ENCODE results near the gene LMX1A.
A peak's percentile ranks its signal among the peaks of the same experiment; 100 is the strongest.

The LMX1A gene

DNA sequence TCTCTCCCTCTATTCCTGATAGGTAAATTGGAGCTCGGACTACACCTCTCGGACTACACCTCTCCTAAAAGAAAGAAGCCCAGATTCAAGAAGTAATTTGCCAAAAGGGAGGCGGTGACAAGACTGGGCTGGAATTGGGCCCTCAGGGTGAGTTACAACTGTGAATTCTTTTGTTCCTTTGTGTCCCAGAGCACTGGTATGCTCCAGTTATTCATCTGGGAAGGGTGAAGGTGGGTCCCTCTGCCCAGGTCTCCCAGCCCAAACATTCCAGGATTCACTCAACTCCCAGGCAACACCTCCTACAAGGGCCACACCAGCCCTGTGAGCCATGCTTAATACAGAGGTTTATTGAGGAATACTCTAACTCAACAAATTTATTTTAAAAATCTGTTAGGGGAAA, 69.2 kb downstream of the LMX1A start:
- Histone ChIP-seq H3K4me3 (ENCODE audit: low read depth, low read length) (no peak overlapping the region), H3K27ac (ENCODE audit: extremely low read depth, low read depth, low read length) (no peak overlapping the region), H3K9me3 (ENCODE audit: control insufficient read depth, insufficient read depth, low read depth, low read length) (no peaks in the 10 kb centered on the region), H3K4me1 (ENCODE audit: control insufficient read depth, insufficient read depth, low read length) (peaks cover 12% of the 10 kb centered on the region), H3K36me3 (ENCODE audit: control insufficient read depth in 2 of 2, insufficient read depth in 1 of 2, low read length in 2 of 2) (no peaks in the 10 kb centered on the region)
- no peak for TF ChIP-seq EGR2 (tag by site-specific recombination; IDR thresholded peaks at IDR 0.05; ENCODE audit: low read depth)
- no peak for TF ChIP-seq YY1 (tag by site-specific recombination; IDR thresholded peaks at IDR 0.05)
- no peak for TF ChIP-seq TCF7L2 (IDR thresholded peaks at IDR 0.05; ENCODE audit: borderline replicate concordance, low read depth, low read length)
- no peak for TF ChIP-seq ZBTB21 (tag by site-specific recombination; IDR thresholded peaks at IDR 0.05)
- TF ChIP-seq ZNF24 (tag by site-specific recombination; IDR thresholded peaks at IDR 0.05), result no peak
- TF ChIP-seq BCL11A (tag by site-specific recombination; IDR thresholded peaks at IDR 0.05; ENCODE audit: low read depth), result no peak
- no peak for TF ChIP-seq ZNF560 (tag by site-specific recombination; IDR thresholded peaks at IDR 0.05; ENCODE audit: borderline replicate concordance)
- no peak for TF ChIP-seq ZNF747 (tag by site-specific recombination; IDR thresholded peaks at IDR 0.05)
- TF ChIP-seq ZNF521 (tag by site-specific recombination; IDR thresholded peaks at IDR 0.05), result no peak
- TF ChIP-seq, protein P1, sequence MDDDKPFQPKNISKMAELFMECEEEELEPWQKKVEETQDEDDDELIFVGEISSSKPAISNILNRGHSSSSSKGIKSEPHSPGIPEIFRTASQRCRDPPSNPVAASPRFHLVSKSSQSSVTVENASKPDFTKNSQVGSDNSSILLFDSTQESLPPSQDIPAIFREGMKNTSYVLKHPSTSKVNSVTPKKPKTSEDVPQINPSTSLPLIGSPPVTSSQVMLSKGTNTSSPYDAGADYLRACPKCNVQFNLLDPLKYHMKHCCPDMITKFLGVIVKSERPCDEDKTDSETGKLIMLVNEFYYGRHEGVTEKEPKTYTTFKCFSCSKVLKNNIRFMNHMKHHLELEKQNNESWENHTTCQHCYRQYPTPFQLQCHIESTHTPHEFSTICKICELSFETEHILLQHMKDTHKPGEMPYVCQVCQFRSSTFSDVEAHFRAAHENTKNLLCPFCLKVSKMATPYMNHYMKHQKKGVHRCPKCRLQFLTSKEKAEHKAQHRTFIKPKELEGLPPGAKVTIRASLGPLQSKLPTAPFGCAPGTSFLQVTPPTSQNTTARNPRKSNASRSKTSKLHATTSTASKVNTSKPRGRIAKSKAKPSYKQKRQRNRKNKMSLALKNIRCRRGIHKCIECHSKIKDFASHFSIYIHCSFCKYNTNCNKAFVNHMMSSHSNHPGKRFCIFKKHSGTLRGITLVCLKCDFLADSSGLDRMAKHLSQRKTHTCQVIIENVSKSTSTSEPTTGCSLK (tag by site-specific recombination; IDR thresholded peaks at IDR 0.05), result no peak
- ChIA-PET CTCF (interaction anchor here (0.6 to 1.3 kb wide), 3 partner anchors 26 to 296 kb away, joined by 3 to 4 read pairs (median 4); no protein-coding TSS in a partner anchor), POLR2A (no interaction called here)

DNA sequence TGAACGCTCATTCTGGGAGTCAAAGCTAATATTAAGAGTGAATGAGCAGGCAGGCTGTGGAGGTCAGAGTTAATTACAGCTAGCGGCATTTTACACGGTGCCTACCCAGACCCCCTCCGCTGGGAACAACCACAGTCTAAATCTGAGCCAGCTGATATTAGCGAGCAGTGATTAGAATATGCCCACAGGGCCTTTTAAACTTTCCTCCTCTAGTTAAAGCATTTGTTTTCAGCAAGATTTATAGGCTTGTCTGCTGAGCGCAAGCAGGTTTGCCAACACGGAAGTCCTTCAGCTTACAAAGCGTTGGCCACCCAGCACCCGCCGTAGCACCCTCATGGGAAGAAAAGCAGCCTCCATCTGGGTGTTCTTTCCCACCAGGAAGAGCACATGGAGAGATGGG, 72.1 kb downstream of the LMX1A start:
- ChIA-PET POLR2A (no interaction called here), CTCF (interaction anchor here (1.1 to 5.5 kb wide), 4 partner anchors 27 to 117 kb away, joined by 3 to 22 read pairs (median 4); no protein-coding TSS in a partner anchor)
- no peak overlapping the region for H3K27ac ChIP-seq (ENCODE audit: extremely low read depth, low read depth, low read length)
- TF ChIP-seq, protein P2, sequence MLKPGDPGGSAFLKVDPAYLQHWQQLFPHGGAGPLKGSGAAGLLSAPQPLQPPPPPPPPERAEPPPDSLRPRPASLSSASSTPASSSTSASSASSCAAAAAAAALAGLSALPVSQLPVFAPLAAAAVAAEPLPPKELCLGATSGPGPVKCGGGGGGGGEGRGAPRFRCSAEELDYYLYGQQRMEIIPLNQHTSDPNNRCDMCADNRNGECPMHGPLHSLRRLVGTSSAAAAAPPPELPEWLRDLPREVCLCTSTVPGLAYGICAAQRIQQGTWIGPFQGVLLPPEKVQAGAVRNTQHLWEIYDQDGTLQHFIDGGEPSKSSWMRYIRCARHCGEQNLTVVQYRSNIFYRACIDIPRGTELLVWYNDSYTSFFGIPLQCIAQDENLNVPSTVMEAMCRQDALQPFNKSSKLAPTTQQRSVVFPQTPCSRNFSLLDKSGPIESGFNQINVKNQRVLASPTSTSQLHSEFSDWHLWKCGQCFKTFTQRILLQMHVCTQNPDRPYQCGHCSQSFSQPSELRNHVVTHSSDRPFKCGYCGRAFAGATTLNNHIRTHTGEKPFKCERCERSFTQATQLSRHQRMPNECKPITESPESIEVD (tag by site-specific recombination; IDR thresholded peaks at IDR 0.05), result peak; percentile 57
- TF ChIP-seq, protein P3, sequence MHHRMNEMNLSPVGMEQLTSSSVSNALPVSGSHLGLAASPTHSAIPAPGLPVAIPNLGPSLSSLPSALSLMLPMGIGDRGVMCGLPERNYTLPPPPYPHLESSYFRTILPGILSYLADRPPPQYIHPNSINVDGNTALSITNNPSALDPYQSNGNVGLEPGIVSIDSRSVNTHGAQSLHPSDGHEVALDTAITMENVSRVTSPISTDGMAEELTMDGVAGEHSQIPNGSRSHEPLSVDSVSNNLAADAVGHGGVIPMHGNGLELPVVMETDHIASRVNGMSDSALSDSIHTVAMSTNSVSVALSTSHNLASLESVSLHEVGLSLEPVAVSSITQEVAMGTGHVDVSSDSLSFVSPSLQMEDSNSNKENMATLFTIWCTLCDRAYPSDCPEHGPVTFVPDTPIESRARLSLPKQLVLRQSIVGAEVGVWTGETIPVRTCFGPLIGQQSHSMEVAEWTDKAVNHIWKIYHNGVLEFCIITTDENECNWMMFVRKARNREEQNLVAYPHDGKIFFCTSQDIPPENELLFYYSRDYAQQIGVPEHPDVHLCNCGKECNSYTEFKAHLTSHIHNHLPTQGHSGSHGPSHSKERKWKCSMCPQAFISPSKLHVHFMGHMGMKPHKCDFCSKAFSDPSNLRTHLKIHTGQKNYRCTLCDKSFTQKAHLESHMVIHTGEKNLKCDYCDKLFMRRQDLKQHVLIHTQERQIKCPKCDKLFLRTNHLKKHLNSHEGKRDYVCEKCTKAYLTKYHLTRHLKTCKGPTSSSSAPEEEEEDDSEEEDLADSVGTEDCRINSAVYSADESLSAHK (tag by site-specific recombination; IDR thresholded peaks at IDR 0.05), result peak; percentile 37; the same call in 1 of the 2 replicates
- TF ChIP-seq ZNF311 (tag by site-specific recombination; IDR thresholded peaks at IDR 0.05; ENCODE audit: borderline replicate concordance), result no peak
- TF ChIP-seq SP7 (tag by site-specific recombination; IDR thresholded peaks at IDR 0.05), result peak; percentile 80
- TF ChIP-seq ZNF776 (tag by site-specific recombination; IDR thresholded peaks at IDR 0.05; ENCODE audit: borderline replicate concordance), result no peak
- peak; percentile 62 for TF ChIP-seq ZNF843 (tag by site-specific recombination; IDR thresholded peaks at IDR 0.05)
- peak; percentile 23; the same call in 1 of the 2 replicates for TF ChIP-seq TRIM28 (IDR thresholded peaks at IDR 0.05; ENCODE audit: borderline replicate concordance, low read length)
- peak; percentile 58; the same call in 1 of the 2 replicates for TF ChIP-seq OSR2 (tag by site-specific recombination; IDR thresholded peaks at IDR 0.05)
- 0 out of 2 replicates have a peak, but pooled peaks have one; percentile 43 for TF ChIP-seq MEIS1 (CRISPR knock-in tag; IDR thresholded peaks at IDR 0.05; ENCODE audit: borderline replicate concordance)
- TF ChIP-seq ZIC2 (tag by site-specific recombination; IDR thresholded peaks at IDR 0.05), result peak; percentile 82
- no peak for TF ChIP-seq KLF10 (tag by site-specific recombination; IDR thresholded peaks at IDR 0.05)
- peak; percentile 42; the same call in 1 of the 2 replicates for TF ChIP-seq ZNF600 (tag by site-specific recombination; IDR thresholded peaks at IDR 0.05)
- TF ChIP-seq, protein P4, sequence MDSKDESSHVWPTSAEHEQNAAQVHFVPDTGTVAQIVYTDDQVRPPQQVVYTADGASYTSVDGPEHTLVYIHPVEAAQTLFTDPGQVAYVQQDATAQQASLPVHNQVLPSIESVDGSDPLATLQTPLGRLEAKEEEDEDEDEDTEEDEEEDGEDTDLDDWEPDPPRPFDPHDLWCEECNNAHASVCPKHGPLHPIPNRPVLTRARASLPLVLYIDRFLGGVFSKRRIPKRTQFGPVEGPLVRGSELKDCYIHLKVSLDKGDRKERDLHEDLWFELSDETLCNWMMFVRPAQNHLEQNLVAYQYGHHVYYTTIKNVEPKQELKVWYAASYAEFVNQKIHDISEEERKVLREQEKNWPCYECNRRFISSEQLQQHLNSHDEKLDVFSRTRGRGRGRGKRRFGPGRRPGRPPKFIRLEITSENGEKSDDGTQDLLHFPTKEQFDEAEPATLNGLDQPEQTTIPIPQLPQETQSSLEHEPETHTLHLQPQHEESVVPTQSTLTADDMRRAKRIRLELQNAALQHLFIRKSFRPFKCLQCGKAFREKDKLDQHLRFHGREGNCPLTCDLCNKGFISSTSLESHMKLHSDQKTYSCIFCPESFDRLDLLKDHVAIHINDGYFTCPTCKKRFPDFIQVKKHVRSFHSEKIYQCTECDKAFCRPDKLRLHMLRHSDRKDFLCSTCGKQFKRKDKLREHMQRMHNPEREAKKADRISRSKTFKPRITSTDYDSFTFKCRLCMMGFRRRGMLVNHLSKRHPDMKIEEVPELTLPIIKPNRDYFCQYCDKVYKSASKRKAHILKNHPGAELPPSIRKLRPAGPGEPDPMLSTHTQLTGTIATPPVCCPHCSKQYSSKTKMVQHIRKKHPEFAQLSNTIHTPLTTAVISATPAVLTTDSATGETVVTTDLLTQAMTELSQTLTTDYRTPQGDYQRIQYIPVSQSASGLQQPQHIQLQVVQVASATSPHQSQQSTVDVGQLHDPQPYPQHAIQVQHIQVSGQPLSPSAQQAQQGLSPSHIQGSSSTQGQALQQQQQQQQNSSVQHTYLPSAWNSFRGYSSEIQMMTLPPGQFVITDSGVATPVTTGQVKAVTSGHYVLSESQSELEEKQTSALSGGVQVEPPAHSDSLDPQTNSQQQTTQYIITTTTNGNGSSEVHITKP (tag by site-specific recombination; IDR thresholded peaks at IDR 0.05), result 0 out of 2 replicates have a peak, but pooled peaks have one; percentile 23
- TF ChIP-seq FEZF1 (tag by site-specific recombination; IDR thresholded peaks at IDR 0.05), result peak; percentile 76
- TF ChIP-seq WT1 (tag by site-specific recombination; IDR thresholded peaks at IDR 0.05), result 0 out of 2 replicates have a peak, but pooled peaks have one; percentile 48
- TF ChIP-seq GLIS1 (tag by site-specific recombination; IDR thresholded peaks at IDR 0.05), result peak; percentile 79
- TF ChIP-seq ZNF391 (tag by site-specific recombination; IDR thresholded peaks at IDR 0.05; ENCODE audit: borderline replicate concordance, low read depth), result no peak

More for the DNA sequence above, 72.1 kb downstream of the LMX1A start:
- H3K4me1 ChIP-seq (ENCODE audit: control insufficient read depth, insufficient read depth, low read length), result peaks cover 12% of the 10 kb centered on the region
- no peaks in the 10 kb centered on the region for H3K9me3 ChIP-seq (ENCODE audit: control insufficient read depth, insufficient read depth, low read depth, low read length)
- no peaks in the 10 kb centered on the region for H3K36me3 ChIP-seq (ENCODE audit: control insufficient read depth in 2 of 2, insufficient read depth in 1 of 2, low read length in 2 of 2)
- no peak overlapping the region for H3K4me3 ChIP-seq (ENCODE audit: low read depth, low read length)

Measured in HEK293 (cell line).